GM18519 (cell line): ENCODE data around the gene IGFALS.

Experiments used
- ATAC-seq: cut with Tn5 transposase; IDR thresholded peaks from one replicate; pipeline ENCODE4 v1.9.1; 2021; ENCODE audit warnings: mild to moderate bottlenecking, moderate library complexity; ENCODE audit not compliant: unreplicated experiment, low FRiP score

The IGFALS gene

DNA sequence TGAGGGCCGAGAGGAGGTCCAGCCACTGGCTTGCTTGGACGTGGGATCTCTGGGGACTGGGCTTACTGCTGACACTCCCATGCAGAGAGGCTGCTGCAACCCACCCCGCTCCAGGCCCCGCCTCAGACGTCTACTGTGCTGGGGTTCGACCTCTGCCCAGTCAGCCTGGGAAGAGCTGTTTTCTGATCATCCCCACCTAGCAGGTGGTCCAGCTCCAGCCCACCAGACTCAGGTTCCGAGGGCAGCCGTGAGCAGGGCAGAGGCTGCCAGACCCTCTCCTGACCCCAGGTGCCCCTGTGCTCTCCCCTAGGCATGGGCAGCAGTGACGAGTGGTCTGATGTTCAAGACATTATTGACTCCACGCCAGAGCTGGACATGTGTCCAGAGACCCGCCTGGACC is 45.6 kb downstream of the IGFALS start:
- ATAC-seq = no peak

GRCh38 chr16:1746693-1747195 is 46.8 kb downstream of the IGFALS start:
- ATAC-seq = no peak

- no peak for ATAC-seq
These were observed 47.4 kb downstream of the IGFALS start for GRCh38 chr16:1745900-1746692.

- no peak for ATAC-seq
These were observed 48.2 kb downstream of the IGFALS start for GRCh38 chr16:1745181-1745899.

- no peak for ATAC-seq
These were observed 49.1 kb downstream of the IGFALS start for GRCh38 chr16:1744338-1744840.

- ATAC-seq = no peak
These were observed 49.8 kb downstream of the IGFALS start for GRCh38 chr16:1743376-1744337.

DNA sequence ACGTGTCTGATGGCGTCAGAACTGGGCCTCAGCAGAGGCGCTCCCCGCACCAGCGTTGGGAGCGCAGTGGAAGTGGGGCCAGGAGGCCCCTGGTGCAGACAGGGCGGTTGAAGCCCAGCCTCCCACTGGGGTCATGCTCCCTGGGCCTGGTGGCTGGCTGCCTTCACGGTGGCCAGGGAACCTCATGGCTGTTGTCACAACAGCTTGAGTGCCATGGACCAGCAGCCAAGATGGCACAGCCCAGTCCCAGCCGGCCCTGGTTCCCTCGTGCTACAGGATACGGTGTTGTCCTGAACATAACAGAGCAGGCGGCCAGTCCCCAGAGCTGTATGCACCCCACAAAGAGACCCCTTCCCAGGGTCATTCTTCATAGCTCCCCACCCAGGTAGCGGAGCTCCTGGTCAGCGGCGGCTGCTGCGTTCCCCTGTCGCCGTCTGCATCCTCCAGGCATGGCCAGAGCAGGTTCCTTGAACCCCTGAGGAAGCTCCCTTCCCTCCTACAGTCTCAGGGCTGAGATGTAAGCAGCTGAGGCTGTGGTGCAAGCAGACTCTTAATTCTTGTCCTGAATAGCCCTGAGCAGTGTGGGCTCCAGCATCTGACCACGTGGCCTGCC is 51.8 kb downstream of the IGFALS start:
- no peak for ATAC-seq

GRCh38 chr16:1740781-1741490 is 52.6 kb downstream of the IGFALS start:
- no peak for ATAC-seq
